ENCODE results near the gene HSBP1L1. TPM values are rescaled to one million over a fixed set of nuclear protein-coding genes. Genes with fewer than 3 reads are reported as not detected.

Gene HSBP1L1
- total RNA-seq, 6 experiments from 2014 or later, result 16.8 to 35.1 (median 23.7) TPM

- no CpG with 5 or more reads among the region's 11 CpGs for WGBS (ENCODE audit: insufficient coverage, low coverage, low lambda C conversion rate, missing lambda C conversion rate)
- no peaks in the 10 kb centered on the region for H3K9me3 ChIP-seq
- H3K4me3 ChIP-seq, result no peak overlapping the region
- intact Hi-C loops (cut with DNase I), result no loop called here
- H3K27ac ChIP-seq, result no peak overlapping the region
- no peaks in the 10 kb centered on the region for H3K27me3 ChIP-seq
- DNase-seq (peak in 1 of 3 donors; percentile 26), ATAC-seq (no peak)
- no peak for TF ChIP-seq CTCF (IDR thresholded peaks at IDR 0.05)
- TF ChIP-seq POLR2A (IDR thresholded peaks at IDR 0.05), result no peak
- peaks cover 0 to 53% (median 27%) of the 10 kb centered on the region in 4 donors for H3K36me3 ChIP-seq
- no peaks in the 10 kb centered on the region for H3K4me1 ChIP-seq
Measured at GRCh38 chr18:79926306-79926705, 38.1 kb upstream of the HSBP1L1 start.

GRCh38 chr18:79926715-79927606 is 37.5 kb upstream of the HSBP1L1 start:
- peak in 1 of 3 donors; percentile 46 for DNase-seq
- no peak overlapping the region for H3K27ac ChIP-seq

GRCh38 chr18:79927607-79928562 is 36.6 kb upstream of the HSBP1L1 start:
- TF ChIP-seq CTCF (IDR thresholded peaks at IDR 0.05) (no peak), POLR2A (IDR thresholded peaks at IDR 0.05) (no peak)
- peak in 2 of 4 donors; percentile 4 to 7 for ATAC-seq

More at GRCh38 chr18:79926715-79927606, 37.5 kb upstream of the HSBP1L1 start:
- WGBS (ENCODE audit: insufficient coverage, low coverage, low lambda C conversion rate, missing lambda C conversion rate), result 75% methylated on average over 9 of the region's 21 CpGs
- H3K4me3 ChIP-seq, result no peak overlapping the region
- ATAC-seq, result peak in 2 of 4 donors; percentile 10 to 23
- no peaks in the 10 kb centered on the region for H3K9me3 ChIP-seq
- TF ChIP-seq POLR2A (IDR thresholded peaks at IDR 0.05), result no peak
- no peak for TF ChIP-seq CTCF (IDR thresholded peaks at IDR 0.05)
- no peaks in the 10 kb centered on the region for H3K4me1 ChIP-seq
- intact Hi-C loops (cut with DNase I), result no loop called here
- peaks cover 0 to 51% (median 26%) of the 10 kb centered on the region in 4 donors for H3K36me3 ChIP-seq
- no peaks in the 10 kb centered on the region for H3K27me3 ChIP-seq

GRCh38 chr18:79928563-79928960 is 35.9 kb upstream of the HSBP1L1 start:
- peaks cover 0 to 5% (median 0%) of the 10 kb centered on the region in 4 donors for H3K4me1 ChIP-seq
- intact Hi-C loops (cut with DNase I), result no loop called here
- H3K27me3 ChIP-seq, result no peaks in the 10 kb centered on the region
- peaks cover 0 to 45% (median 23%) of the 10 kb centered on the region in 4 donors for H3K36me3 ChIP-seq
- DNase-seq (peak in 1 of 3 donors; percentile 25), ATAC-seq (no peak)
- no peak overlapping the region for H3K27ac ChIP-seq
- WGBS (ENCODE audit: insufficient coverage, low coverage, low lambda C conversion rate, missing lambda C conversion rate), result 100% methylated on average over 2 of the region's 9 CpGs
- H3K9me3 ChIP-seq, result no peaks in the 10 kb centered on the region
- TF ChIP-seq POLR2A (IDR thresholded peaks at IDR 0.05) (no peak), CTCF (IDR thresholded peaks at IDR 0.05) (no peak)
- H3K4me3 ChIP-seq, result no peak overlapping the region

More at GRCh38 chr18:79927607-79928562, 36.6 kb upstream of the HSBP1L1 start:
- peak in 1 of 3 donors; percentile 40 for DNase-seq
- no peaks in the 10 kb centered on the region for H3K4me1 ChIP-seq
- H3K36me3 ChIP-seq, result peaks cover 0 to 46% (median 23%) of the 10 kb centered on the region in 4 donors
- 100% methylated on average over 1 of the region's 25 CpGs for WGBS (ENCODE audit: insufficient coverage, low coverage, low lambda C conversion rate, missing lambda C conversion rate)
- no peaks in the 10 kb centered on the region for H3K9me3 ChIP-seq
- intact Hi-C loops (cut with DNase I), result no loop called here
- no peaks in the 10 kb centered on the region for H3K27me3 ChIP-seq
- no peak overlapping the region for H3K27ac ChIP-seq
- H3K4me3 ChIP-seq, result no peak overlapping the region

Data from right lobe of liver (tissue), 6 donors.